COLO668 (cell line): Measurements from ENCODE around the gene EEA1.

ENCODE experiments used
- DNase-seq: peaks from one replicate; lab custom pipeline; 2025; ENCODE audit not compliant: unreplicated experiment; lab: John Stamatoyannopoulos, UW

Gene EEA1

DNA sequence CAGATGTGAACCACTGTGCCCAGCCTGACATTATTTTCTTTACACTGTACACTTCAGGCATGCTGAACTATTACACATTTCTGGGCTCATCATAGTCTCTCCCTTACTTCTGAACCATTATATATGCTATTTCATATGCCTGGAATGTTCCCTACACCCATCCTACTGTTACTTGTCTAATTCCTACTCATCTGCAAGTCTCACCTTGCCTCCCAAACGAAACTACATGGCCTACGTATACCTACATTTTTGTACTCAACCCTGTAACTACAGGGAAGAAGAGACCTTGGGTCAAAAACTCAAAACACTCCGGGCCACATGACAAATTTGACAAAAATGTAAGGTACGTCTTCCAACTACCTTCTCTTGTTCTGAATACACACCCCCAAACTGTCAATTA lies 9.5 kb upstream of the EEA1 start:
- DNase-seq = no peak

DNA sequence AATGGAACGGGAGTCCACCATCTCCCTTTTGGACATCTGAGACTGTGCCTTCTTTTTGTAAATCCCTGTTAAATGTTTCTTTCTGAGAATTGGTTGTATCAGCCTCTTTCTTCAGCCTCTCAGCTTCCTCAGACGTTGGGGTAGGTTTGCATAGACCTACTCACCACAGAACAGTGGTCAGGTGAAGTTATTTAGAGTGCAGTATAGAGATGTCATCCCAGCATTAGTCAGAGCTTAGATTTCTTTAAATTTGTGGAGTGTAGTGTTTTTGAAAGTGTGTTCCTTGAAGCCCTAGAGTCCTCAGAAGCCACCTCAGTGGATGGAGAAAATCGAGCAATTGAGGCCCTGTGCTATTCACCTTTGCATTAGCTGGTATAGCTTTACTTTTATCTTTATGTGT lies 8.9 kb upstream of the EEA1 start:
- no peak for DNase-seq

DNA sequence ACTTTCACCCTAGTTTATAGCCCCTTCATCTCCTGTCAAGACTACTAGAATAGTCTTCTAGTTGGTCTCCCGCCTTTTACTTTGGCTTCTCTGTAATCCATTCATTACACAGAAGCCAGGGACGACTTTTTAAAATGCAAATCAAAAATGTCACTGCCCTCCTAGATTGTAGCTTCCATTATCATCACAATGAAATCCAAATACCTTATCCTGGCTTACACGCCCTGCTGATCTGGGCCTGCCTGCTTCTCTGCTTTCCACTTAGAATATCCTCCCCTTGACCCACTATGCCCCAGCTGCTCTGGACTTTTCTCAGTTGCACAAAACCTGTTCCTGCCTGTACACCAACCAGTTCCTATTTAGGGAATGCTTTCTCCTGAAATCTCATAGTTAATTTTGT lies 4.5 kb upstream of the EEA1 start:
- DNase-seq = no peak

DNA sequence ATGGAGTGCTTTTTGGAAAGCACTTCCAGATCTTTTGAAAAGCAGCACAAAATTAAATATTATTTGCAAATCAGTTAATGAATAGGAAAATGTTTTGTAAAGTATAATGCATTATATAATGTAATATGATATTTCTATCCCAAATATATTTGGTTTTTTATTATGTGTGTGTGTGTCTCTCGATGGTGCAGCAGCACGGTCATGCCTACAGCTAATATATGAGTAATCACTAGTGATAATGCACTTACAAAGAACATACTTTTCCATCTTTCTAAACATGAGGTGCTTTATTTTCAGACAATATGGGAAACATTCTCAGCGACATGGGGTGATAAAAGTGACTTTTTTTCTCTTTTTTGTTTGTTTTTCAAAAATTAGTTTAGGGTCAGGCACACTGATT lies 1.3 kb upstream of the EEA1 start:
- DNase-seq = no peak

DNA sequence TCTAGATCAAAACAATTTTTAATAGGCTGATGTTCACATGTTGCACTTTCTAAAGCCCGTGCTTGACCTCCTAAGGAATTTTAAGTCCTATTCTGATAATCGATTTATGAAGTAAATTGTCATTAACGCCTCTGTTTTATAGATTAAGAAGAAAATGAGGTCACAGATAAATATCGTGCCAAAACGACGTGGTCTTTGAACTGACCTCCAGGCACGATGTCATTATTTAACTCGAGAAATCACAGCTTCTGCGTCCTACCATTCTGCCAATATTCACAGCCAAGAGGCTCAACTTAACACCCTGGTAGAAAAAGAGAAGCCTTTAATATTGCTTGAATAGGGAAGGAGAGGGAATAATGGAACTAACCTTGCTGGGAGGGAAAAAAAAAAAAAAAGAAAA lies 888 bp upstream of the EEA1 start:
- no peak for DNase-seq

DNA sequence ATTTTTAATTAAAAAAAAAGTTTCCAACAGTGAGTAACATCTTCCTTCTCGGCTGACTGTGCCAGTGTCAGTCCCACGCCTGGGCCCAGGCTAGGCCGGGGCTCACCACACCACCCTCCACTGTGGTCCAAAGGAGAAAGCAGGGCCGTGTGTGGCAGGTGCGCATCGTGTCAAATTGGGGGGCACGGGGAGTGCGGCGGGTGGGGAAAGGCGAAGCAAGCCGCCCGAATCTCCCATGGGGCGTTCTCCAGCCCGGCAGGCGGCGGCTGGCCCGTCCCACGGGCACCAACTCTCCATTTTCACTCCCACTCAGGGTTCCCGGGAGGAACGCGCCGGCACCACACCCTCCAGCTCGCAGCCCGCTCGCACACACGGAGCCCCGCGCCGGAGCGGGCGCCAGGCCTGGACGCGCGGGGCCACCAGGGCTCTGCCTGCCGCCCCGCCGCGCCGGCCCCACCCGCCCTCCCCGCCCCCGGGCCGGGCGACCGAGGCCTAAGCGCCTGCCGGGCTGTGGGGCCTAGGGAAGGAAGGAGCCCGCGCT lies 604 bp downstream of the EEA1 start:
- peak; percentile 83 for DNase-seq

DNA sequence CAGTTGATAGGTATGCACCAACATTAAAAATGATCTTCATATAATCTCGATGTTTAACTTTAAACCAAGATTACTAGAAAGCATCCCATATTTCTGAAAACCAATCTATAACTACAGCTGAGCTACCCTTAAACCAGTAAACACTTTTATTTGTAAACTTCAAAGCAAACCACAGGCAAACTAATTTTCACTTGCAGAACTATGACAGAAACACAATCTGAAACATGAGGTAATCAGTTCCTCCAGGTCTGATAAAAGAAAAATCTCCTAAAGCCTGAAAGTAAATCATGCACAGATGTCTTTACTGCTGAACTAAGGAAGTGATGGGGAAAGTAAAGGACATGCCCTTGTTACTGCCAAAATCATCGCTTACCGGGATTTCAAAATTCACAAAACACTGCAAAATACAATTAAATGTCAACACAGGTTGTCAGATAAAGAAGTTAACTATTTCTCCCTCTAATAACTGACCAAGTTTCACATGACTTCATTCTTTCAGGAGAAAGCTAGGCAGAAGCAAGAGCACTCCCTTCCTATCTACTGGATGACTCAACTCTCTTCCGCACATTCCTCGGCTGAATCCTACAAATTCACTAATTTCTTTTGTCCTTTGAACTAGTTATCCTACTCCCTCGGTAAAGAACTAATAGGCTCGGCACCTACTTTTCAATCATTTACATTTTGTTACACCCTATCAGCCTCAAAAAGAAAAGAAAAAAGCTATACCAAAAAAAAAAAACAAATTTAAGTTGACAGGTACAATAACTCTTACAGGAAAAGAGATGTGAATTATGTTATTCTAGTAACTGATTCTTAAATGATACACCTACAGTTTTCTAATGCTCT lies 1.4 kb downstream of the EEA1 start:
- DNase-seq = no peak

DNA sequence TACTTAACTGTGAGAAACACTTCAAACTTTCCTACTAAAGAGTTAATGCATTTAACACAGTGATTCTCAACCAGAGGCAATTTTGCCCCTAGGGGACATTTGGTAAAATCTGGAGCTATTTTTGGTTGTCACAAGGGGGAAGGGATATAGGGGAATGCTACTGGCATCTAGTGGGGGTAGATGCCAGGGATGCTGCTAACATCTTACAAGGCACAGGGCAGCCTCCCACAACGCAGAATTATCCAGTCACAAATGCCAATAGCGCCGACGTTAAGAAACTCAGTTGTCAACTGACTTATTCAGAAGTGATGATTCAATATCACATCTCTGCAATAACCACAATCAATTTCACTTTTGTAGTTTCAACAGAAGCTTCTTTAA lies 2.0 kb downstream of the EEA1 start:
- DNase-seq = no peak

DNA sequence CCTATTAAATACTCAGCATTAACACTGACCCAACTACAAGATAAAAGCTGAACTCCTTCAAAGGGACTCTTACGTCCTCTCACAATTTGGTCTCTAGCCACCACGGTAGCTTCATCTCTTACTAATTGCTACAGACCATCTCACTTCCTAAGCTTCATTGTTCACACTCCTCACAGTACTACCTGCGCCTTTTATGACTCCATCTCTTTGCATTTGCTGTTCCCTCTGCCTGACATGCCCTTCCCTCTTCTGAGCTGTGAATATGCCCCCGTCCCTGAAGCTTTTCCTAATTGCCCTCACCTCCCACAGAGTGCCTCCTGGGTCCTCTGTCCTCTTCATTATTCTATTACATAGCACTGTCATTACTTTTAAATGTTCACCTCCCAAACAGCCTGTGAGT lies 2.5 kb downstream of the EEA1 start:
- DNase-seq = no peak

DNA sequence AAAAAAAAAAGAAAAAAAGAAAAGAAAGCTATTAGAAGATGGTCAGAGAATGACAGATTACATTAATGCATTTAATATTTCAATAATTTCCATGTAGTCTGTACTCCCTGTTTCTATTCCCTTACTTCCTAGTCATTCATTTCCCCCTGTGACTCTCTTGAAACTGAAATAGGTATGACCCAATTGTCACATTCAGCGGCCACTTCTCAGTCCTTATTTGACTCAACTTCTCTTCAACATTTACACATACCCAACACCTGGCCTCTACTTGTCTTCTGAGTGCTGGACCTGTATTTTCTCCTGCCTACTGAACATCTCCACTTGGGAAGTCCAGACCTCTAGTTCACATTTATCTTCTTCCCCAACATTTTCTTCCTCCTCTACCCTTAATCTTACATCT lies 7.2 kb downstream of the EEA1 start:
- no peak for DNase-seq

DNA sequence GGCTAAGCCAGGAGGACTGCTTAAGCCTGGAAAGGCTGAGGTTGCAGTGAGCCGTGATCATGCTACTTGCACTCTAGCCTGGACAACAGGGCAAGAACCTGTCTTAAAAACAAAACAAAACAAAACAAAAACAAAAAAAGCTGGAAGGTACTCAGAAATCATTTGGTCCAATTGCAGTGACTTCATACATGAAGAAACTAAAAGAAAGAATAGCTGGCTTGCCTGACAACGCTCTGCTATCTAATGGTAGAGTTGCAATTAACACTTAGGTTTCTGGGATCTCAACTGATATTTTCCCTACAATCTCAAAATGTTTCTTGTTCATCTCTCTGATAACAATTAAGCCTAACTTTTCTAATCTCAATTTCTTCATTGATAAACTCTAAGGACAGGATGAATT lies 13.7 kb downstream of the EEA1 start:
- no peak for DNase-seq

DNA sequence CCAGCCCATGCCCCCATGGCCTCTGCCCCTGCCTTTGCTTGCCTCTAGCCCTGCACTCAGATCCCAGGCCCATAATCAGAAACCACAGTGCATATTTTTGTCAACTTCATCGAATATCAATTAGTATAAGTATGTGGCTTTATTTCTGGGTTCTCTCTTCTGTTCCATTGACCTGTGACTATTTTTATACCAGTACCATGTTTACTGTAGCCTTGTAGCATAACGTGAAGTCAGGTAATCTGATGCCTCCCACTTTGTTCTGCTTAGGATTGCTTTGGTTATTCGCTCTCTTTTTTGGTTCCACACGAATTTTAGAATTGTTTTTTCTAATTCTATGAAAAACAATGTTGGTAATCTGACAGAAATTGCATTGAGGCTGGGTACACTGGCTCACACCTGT lies 14.9 kb downstream of the EEA1 start:
- DNase-seq = no peak

DNA sequence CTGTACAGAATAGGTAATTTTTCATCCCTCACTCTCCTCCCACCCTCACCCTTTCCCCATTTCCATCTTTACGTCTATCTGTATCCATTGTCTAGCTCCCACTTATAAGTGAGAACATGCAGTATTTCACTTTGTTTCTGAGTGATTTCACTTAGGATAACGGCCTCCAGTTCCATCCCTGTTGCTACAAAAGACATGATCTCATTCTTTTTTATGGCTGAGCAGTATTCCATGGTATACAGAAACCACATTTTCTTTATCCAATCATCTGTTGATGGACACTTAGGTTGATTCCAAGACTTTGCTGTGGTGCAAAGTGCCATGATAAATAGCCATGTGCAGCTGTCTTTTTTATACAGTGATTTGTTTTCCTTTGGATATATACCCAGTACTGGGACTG lies 16.4 kb downstream of the EEA1 start:
- no peak for DNase-seq

DNA sequence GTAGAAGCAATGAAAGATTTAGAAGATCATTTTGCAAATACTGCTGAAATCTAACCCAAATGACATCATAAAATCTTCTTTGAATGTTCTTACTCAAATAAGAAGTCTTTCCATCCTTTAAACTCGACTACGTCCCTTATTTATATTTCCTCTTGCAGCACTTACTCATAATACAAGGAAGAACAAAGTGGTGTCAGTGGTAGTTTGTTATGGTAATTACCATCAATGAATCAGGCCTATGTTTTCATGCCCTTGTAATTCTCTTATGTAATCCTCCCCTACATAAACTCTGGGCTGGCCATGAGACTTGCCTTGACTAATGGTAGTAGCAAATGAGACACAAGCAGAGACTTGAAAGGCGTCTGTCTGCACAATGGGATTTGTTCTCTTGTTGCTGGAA lies 17.0 kb downstream of the EEA1 start:
- DNase-seq = no peak

DNA sequence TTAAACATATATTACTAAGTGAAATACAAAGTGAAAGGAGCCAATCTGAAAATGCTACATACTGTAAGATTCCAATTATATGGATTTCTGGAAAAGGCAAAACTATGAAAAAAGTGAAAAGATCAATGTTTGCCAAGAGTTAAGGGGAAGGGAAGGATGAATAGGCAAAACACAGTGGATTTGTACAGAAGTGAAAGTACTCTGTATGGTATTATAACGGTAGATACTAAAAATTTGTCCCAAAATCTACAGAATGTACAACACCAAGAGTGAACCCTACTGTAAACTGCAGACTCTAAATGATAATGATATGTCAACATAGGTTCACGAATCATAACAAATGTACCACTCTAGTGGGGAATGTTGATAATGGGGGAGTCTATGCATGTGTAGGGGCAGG lies 17.8 kb downstream of the EEA1 start:
- DNase-seq = no peak

DNA sequence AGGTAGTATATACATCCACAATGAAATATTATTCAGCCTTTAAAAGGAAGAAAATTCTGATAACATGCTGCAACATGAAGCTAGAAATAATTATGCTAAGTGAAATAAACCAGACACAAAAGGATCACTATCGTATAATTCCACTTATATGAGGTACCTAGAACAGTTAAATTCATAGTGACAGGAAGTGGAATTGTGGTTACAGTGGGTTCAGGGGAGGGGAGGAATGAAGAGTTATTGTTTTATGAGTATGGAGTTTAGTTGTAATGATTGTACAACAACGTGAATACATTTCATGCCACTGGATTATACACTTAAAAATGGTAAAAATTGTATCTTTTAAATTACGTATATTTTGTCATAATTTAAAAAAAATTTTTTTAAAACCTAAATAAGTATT lies 21.0 kb downstream of the EEA1 start:
- DNase-seq = no peak

DNA sequence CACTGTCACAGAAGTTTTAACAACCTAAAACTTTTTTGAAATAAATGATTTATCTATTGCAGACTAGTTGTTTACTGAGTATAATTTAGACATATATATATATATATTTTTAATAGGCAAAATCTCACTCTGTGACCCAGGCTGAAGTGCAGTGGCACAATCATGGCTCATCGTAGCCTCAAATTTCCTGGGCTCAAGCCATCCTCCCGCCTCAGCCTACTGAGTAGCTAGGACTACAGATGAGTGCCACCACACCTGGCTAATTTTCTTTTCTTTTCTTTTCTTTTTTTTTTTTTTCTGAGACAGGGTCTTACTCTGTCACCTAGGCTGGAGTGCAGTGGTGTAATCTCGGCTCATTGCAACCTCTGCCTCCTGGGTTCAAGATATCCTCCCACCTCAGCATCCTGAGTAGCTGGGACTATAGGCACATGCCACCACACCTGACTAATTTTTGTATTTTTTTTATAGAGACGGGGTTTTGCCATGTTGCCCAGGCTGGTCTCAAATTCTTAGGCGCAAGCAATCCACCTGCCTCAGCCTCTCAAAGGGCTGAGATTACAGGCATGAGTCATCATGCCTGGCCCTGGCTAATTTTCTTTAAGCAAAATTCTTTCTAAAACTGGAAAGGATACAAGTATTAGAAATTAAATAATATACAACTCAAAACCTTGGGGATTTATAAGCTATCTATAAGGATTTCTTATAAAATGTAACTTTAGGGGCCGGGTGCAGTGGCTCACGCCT lies 23.1 kb downstream of the EEA1 start:
- no peak for DNase-seq

DNA sequence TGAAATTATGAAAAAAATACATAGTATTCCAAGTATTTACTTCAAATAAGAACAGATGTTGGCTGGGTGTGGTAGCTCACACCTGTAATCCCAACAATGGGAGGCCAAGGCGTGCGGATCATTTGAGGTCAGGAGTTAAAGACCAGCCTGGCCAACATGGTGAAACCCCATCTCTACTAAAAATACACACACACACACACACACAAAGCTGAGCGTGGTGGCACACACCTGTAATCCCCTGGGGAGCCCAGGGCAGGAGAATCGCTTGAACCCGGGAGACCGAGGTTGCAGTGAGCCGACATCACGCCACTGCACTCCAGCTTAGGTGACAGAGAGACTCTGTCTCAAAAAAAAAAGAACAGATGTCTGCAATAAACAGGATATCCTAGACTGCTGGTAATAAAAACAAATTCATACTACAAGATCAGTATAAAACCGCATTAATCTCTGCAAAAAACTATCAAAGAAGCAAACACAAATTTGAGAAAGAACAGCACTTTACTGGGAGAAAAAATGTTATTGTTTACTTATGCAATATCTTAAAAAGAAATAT lies 23.8 kb downstream of the EEA1 start:
- no peak for DNase-seq

DNA sequence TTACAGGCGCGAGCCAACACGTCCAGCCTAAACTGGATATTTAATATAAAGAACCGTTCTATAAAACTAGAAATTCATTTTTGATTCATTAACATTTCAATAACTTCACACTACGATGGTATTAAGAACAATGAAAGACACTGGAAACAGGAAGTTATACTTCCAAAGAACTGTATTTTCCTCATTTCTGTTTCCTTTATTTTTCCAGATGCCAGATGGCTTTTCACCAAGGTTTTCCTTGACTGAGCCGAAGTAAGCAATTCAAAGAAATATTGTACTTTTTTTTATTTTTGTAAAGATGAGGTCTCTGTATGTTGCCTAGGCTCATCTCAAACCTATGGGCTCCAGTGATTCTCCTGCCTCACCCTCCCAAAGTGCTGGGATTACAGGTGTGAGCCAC lies 28.2 kb downstream of the EEA1 start:
- DNase-seq = no peak

DNA sequence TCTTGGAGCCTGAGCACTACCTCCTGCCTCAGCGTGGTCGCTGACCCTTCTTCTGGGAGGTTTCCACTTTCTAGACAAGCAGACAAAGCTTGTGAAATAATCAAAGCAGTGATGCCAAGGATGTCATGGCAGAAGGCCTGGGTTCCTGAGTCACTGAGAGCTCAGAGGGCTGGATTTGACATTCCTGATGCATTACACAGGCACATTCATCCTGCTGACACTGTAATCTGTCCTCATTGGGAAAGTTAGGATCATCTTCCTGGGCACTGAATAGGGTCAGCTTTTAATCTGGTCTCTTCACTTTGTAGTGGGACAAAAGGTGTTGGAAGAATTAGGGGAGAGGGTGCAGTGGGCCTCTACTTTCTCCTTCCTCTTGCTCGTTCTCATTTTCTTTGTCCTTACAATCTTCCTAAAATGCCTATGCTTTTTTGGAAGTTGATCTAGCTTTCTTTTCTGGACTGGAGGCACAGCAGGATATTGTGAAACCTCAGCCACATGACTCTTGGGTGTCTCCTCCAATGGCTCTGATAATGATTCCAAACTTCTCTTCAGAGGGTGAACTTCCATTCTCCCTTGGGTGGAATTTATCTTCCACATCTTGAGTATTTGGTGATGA lies 29.6 kb downstream of the EEA1 start:
- no peak for DNase-seq

DNA sequence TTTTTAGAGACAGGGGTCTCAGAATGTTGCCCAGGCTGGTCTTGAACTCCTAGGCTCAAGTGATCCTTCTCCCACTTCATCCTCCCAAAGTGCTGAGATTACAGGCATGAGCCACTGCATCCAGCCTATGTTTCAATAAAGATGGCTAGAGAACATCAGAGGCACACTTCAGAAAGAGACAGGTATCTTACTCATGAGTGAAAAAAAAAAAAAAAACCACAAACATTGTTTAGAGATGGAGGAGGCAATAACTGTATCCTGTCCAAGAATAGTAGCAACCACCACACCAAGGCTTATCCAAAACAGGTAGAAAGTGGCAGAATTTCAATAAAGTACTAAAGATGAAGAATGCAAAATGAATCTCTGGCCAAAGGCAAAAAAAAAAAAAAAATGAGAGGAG lies 30.3 kb downstream of the EEA1 start:
- no peak for DNase-seq

DNA sequence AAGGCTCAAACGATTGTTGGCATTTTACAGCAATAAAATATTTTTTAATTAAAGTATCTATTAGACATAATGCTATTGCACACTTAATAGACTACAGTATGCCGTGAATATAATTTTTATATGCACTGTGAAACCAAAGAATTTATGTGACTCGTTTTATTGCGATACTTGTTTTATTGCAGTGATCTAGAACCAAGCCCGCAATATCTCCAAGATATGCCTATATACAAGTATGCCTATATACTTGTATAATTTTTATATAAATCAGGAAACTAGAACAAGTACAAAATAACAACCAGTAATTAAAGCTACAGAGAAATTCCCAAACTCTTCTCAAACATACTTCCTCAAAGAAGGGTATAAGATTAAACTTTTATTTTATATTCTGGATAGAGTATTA lies 31.3 kb downstream of the EEA1 start:
- no peak for DNase-seq
